Uterine smooth muscle cell (primary cell): ENCODE results near the gene EPN1. TPM values are rescaled to one million over a fixed set of nuclear protein-coding genes. Genes with fewer than 3 reads are reported as not detected.

Source experiments
- total RNA-seq: library from RNA; depleted of rRNA; stranded (reverse); fragments of >200 nt; gene quantifications from 2 replicates; pipeline ENCODE4 v1.2.3, GENCODE V29; 2014

Gene EPN1
- total RNA-seq, result 79.4 and 112 TPM in 2 replicates

DNA sequence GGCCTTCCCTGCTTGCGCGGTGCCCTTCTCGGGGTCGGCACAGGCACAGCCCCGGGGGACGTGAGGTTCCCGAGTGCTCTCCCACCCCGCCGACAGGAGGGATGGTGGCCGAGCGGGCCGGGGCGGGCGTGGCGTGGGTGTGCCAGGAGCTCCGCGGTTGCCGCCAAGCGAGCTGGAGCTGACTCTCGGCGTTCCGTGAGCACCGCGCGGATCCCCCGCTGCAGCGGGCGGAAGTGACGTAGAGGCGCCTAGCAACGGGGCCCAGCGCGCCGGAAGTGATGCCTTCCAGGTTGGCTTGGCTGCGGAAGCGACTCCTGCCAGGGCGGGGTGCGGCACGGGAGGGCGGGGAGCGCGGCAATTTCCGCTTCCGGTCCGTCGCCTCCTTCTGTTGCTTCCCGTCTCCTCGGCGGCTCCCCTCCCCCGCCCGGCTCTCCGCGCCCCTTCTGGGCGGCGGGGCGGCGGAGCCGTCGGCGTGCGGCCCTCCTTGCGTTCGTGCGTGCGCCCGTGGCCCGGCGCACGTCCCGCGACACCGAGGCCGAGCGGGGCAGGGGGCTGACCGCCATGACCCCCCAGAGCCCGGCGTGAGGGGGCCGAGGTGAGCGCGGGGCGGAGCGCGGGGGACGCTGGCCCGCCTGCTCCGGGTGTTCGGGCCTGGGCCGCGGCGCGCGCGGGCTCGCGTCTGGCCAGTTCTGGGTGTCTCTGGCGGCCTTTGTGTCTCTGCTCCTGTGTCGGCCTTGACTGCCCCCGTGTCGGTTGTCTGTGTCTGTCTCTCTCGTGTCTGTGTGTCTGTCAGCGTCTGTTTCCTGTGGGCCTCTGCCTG, at the start of gene EPN1:
TSS of gene EPN1 (plus strand) at position 386 of the 820 bp plus-strand sequence. CDS start 3,402 bp downstream, outside the sequence.

GRCh38 chr19:55640577-55641425, 34.2 kb upstream of the EPN1 start, which contains the start of gene ZNF580:
Gene ZNF580, plus strand, starts transcription at chr19:55641002. Its CDS starts 1,507 bp downstream, at chr19:55642509.

DNA sequence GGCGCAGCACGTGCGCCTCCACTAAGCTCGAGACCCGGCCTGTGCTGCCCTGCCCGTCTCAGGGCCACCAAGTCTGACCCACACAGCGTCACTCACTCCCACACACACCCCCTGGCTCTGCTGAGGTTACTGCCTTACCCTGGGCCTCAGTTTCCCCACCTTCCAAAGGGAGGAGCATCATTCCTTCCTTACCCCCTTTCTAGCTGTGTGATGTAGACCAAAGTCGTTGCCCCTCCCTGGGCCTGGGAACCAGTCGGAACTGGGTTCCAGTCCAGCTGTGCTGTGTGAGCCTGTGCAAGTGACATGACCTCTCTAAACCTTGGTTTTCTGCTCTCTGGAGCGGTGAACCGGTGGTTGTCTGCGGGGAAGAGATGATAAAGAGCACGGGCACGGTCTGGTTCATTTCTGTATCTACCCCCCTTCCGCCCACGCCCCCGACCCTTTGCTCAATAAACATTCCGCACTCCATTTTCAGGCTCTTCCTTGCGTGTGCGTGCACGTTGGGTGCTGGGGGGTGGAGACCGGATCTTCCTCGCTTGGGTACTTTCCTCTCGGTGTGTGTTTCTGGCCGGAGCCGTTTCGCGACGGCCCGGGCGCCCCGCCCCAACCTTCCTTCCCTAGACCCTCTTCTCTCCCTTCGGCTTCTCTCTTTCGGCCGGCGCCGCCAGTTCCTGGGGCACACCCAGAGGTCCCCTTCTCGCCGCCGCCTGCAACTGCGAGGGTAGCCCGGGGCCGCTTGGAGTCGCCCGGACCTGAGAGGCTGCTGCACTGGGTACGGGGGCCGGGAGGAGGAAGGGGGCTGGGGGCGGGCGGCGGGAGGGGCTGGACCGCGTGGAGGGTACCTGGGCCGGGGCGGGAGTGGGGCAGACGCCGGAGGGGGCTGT, 31.8 kb upstream of the EPN1 start, which contains the start of gene ZNF581:
TSS of gene ZNF581 (plus strand) at position 647 of the 884 bp plus-strand sequence. CDS start 923 bp downstream, outside the sequence.

GRCh38 chr19:55647732-55648584, 27.1 kb upstream of the EPN1 start, which contains the start of gene CCDC106:
Gene CCDC106, plus strand, starts transcription at chr19:55648212. Its CDS starts 835 bp downstream, at chr19:55649047.

DNA sequence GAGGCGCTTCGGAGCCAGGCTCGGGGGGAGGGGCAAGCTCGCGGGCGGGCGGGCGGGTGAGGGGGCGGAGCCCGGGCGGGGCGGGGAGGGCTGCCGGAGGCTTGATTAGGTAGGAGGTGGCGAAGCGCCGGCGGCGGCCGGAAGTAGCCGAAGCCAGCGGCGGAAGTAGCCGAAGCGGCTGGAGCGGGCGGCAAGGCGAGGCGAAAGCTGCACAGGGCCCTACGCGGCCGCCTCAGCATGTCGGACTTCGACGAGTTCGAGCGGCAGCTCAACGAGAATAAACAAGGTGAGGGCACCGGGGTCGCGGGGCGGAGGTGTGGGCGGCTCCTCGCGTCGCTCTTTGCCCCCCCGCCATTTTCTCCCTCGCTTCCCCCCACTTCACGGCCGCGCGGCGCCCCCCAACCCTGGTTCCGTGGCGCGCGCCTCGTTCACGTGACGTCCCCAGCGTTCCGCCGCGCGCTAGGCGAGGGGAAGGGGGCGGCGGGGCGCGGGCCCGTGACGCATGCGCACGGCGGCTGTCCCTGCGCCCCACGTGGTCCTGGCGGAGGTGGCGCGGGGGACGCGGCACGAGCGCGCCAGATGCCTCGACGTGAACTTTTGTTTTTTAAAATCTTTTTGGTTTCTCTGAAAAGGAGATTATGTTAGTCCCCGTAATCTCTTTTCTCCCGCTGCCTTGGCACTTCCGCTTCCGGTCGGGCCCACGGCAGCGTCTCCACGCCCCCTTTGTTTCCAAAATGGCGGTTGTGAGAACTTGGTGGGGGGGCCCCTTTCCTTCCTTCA, 20.0 kb upstream of the EPN1 start, which contains the start of gene U2AF2:
TSS of gene U2AF2 (plus strand) at position 168 of the 780 bp plus-strand sequence. CDS start at position 238, 70 bp downstream.

GRCh38 chr19:55738302-55738701, 63.3 kb downstream of the EPN1 start, which contains the start of gene NLRP9:
Gene NLRP9, minus strand, starts transcription at chr19:55738402. Its CDS starts 28 bp downstream, at chr19:55738374.

DNA sequence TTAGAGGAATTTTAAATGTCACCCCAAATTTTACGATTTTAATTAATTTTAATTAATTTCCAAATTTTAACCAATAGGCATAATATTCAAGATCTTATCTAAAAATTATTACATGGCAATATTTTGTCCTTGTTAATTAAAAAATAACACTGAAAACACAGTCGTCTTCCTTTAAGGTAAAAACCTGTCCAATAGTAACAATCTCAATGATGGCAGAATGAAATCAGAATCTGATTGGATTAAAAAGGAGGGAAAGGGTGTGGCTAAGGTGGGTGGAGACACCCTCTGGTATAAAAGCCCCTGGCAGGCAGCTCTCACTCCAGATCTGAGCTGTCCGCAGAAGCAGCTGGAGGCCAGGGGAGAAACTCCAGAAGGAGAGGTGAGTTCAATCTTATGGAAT, 83.8 kb downstream of the EPN1 start, which contains the start of gene RFPL4A:
TSS of gene RFPL4A (plus strand) at position 301 of the 400 bp plus-strand sequence. CDS start 2,704 bp downstream, outside the sequence.

Other genes starting within 250 kb of the EPN1 start
- gene SHISA7, start 231.9 kb upstream of the EPN1 start, total RNA-seq, result not detected in 2 replicates
- gene ISOC2, start 213.6 kb upstream of the EPN1 start, total RNA-seq, result 52.5 and 63.2 TPM in 2 replicates
- gene C19orf85, start 210.5 kb upstream of the EPN1 start, total RNA-seq, result not detected in 2 replicates
- 1.5 and 1.9 TPM in 2 replicates for gene ZNF628, start 198.6 kb upstream of the EPN1 start, total RNA-seq
- gene NAT14, start 190.0 kb upstream of the EPN1 start, total RNA-seq, result 19.1 and 29.9 TPM in 2 replicates
- 22.4 and 38.0 TPM in 2 replicates for gene SSC5D, start 186.8 kb upstream of the EPN1 start, total RNA-seq
- gene SBK2, start 138.1 kb upstream of the EPN1 start, total RNA-seq, result 0.11 and 1.5 TPM in 2 replicates
- 0.12 TPM in 1 of 2 replicates, not detected in the other for gene SBK3, start 129.7 kb upstream of the EPN1 start, total RNA-seq
- 3.8 and 5.9 TPM in 2 replicates for gene ZNF579, start 94.4 kb upstream of the EPN1 start, total RNA-seq
- gene FIZ1, start 75.7 kb upstream of the EPN1 start, total RNA-seq, result 2.7 and 3.0 TPM in 2 replicates
- 7.7 and 9.9 TPM in 2 replicates for gene ZNF524, start 74.9 kb upstream of the EPN1 start, total RNA-seq
- 1.00 and 1.2 TPM in 2 replicates for gene ZNF865, start 69.6 kb upstream of the EPN1 start, total RNA-seq
- 4.4 and 5.4 TPM in 2 replicates for gene ZNF784, start 50.7 kb upstream of the EPN1 start, total RNA-seq
- gene ZNF580, start 34.2 kb upstream of the EPN1 start, total RNA-seq, result 4.1 and 4.2 TPM in 2 replicates
- 12.3 and 22.5 TPM in 2 replicates for gene ZNF581, start 31.6 kb upstream of the EPN1 start, total RNA-seq
- 2.5 and 8.5 TPM in 2 replicates for gene CCDC106, start 27.0 kb upstream of the EPN1 start, total RNA-seq
- 117 and 168 TPM in 2 replicates for gene U2AF2, start 20.2 kb upstream of the EPN1 start, total RNA-seq
- gene NLRP9, start 63.2 kb downstream of the EPN1 start, total RNA-seq, result not detected in 2 replicates
- gene RFPL4A, start 83.9 kb downstream of the EPN1 start, total RNA-seq, result not detected in 2 replicates
- not detected in 2 replicates for gene RFPL4AL1, start 93.9 kb downstream of the EPN1 start, total RNA-seq
- gene NLRP11, start 156.8 kb downstream of the EPN1 start, total RNA-seq, result not detected in 2 replicates
- gene NLRP4, start 161.3 kb downstream of the EPN1 start, total RNA-seq, result not detected in 2 replicates